Activated CD8-positive, alpha-beta memory T cell treated with anti-CD3 and anti-CD28 coated beads for 24 hours (primary cell): ENCODE data around the gene CPT2.

Experiments
- DNase-seq: peaks from one replicate; pipeline ENCODE4 v3.0.0-alpha.2; 2020

Gene CPT2

GRCh38 chr1:53220171-53220961, 23.7 kb downstream of the CPT2 start, which contains the start of gene CZIB:
Gene CZIB, minus strand, starts transcription at chr1:53220634. Its CDS starts 59 bp downstream, at chr1:53220575.
- peak; percentile 99 for DNase-seq

- DNase-seq, result no peak
Measured at GRCh38 chr1:53220962-53221286, 24.3 kb downstream of the CPT2 start.

- DNase-seq, result no peak
Measured at GRCh38 chr1:53237638-53238037, 41.0 kb downstream of the CPT2 start.

- DNase-seq, result peak; percentile 97
Measured at GRCh38 chr1:53238197-53239155, 41.9 kb downstream of the CPT2 start, which contains the start of gene MAGOH. Gene MAGOH, minus strand, starts transcription at chr1:53238518. Its CDS starts 70 bp downstream, at chr1:53238448.

- no peak for DNase-seq
Measured at GRCh38 chr1:53241828-53242227, 45.2 kb downstream of the CPT2 start.

- DNase-seq, result no peak
Measured at GRCh38 chr1:53242381-53242780, 45.8 kb downstream of the CPT2 start.

GRCh38 chr1:53244141-53244540, 47.5 kb downstream of the CPT2 start:
- no peak for DNase-seq

GRCh38 chr1:53246261-53247134, 49.9 kb downstream of the CPT2 start:
- DNase-seq, result no peak

- DNase-seq, result no peak
Measured at GRCh38 chr1:53249706-53250105, 53.1 kb downstream of the CPT2 start.

- no peak for DNase-seq
Measured at GRCh38 chr1:53250325-53250724, 53.7 kb downstream of the CPT2 start.

- DNase-seq, result no peak
Measured at GRCh38 chr1:53254011-53254640, 57.5 kb downstream of the CPT2 start.

GRCh38 chr1:53255031-53255430, 58.4 kb downstream of the CPT2 start:
- no peak for DNase-seq

- DNase-seq, result no peak
Measured at GRCh38 chr1:53256511-53257453, 60.2 kb downstream of the CPT2 start.

- no peak for DNase-seq
Measured at GRCh38 chr1:53257454-53258081, 60.9 kb downstream of the CPT2 start.

GRCh38 chr1:53258216-53258615, 61.6 kb downstream of the CPT2 start:
- DNase-seq, result no peak

- no peak for DNase-seq
Measured at GRCh38 chr1:53259932-53260331, 63.3 kb downstream of the CPT2 start.

- DNase-seq, result peak; percentile 35
Measured at GRCh38 chr1:53260631-53261247, 64.1 kb downstream of the CPT2 start.

- DNase-seq, result no peak
Measured at GRCh38 chr1:53262000-53262399, 65.4 kb downstream of the CPT2 start.
